GM12874 (cell line): ENCODE results near the gene WFDC12.

Experiments used
- CTCF ChIP-seq: IDR thresholded peaks from 2 replicates; pipeline ENCODE4 v1.5.1; 2011; ENCODE audit warnings: low read depth, mild to moderate bottlenecking, control low read depth, low read length, moderate library complexity; ENCODE audit not compliant: insufficient read depth

The WFDC12 gene

GRCh38 chr20:45153752-45154151 is 29.5 kb upstream of the WFDC12 start:
- no peak for TF ChIP-seq CTCF

DNA sequence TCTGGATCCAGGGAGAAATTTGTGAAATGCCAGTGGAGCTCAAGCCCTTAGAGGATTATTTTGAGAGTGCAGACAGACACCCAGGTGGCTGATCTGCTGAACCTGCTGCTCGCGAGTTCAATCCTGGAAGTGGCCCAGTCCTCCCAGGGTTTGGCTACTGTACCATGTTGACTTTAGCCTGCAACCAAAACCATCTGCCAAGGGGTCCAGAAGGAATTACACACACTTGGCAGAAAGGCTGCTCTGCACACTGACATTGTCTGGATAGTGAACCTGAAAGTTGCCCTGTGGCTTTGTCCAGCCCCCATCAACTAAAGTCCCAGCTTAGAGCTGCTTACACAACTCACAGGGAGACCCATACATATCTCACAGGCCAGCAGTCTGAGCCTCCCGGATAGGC is 28.9 kb upstream of the WFDC12 start:
- TF ChIP-seq CTCF: no peak

DNA sequence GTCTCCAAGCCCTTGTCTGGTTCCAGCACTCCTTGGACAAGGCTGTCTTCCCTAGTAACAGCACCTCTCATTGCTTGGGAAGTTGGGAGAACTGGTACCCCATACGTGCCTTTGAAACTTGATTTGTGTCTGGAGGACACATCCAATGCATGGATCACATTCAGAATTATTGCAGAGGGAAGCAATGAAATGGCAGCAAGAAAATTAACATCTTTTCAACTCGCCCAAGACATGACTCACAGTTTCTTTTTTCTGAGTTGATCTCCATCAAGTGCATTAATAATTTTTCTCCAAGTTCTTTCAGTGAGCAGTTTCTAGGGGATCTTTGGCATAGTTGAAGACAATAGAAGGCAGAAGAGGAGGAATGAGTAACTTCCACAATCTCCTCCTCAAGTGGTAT is 28.1 kb upstream of the WFDC12 start:
- TF ChIP-seq CTCF: no peak

DNA sequence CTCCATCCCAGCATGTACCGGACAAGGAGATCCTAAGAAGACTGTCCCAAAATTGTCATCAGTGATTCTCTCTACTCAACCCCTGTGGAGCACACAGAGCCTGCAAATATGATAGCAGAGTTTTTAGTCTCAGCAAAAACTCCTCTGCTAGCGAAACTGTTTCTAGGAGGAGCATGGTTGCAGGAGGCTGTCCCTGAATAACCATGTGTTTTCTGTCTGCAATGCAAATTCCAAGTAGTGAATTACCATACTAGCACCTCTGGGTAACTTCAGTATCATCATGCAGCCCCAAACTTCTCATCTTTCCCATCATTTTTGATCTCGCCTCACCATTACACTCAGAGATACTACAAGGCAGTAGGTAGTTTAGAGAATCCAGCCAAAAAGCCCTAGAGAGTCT is 24.8 kb upstream of the WFDC12 start:
- no peak for TF ChIP-seq CTCF

DNA sequence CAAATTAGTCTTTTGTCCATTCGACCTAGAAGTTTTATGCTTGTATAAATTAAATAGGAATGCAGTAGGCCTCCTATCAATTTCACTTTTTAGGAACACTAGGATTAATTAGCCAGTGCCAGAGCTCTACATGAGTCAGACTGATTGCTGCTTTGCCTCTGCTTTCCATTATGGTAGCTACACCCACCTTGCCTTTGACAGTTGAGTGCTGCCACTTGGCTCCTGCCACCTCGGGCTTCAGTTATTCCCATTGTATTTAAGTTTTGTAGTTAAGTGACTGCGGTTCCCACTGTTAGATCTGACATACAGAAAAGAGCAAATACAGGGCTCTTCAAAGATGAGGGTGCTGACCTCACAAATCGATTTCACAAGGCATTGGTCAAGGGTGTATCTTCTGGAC is 16.6 kb upstream of the WFDC12 start:
- TF ChIP-seq CTCF: no peak

DNA sequence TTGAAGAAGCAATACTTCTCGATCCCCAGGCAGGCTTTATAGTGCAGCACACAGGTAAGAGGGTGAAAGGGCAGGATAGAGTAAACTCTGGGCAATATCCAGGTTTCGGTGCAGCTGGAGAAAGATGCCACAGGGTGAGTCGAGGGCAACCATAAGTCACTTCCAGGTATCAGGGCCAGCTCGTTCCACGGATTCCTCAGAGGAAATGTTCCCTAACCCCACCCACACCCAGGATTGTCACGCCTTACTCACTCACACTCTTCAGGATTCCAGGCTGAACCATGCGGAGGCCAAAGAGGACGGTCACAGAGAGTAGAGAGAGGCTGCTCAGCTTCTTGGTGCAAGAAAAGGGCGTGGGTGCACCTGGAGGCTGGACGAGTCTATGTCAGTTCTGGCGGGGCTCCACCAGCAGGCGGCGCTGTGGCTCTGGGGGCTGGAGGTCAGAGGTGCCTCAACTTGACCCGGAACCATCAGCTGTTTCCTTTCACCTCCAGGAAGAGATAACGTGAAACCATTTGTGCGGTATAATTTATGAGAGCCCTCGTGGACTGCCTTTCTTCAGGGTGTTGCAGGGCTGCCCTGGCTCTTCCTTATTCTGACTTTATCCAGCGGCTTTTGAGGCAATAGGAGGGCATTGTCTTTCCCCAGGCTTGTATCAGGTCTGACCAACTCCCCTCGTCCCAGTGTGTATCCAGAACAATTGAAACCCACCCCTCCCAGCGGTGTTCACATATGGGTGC is 14.5 kb upstream of the WFDC12 start:
- peak; percentile 84 for TF ChIP-seq CTCF

DNA sequence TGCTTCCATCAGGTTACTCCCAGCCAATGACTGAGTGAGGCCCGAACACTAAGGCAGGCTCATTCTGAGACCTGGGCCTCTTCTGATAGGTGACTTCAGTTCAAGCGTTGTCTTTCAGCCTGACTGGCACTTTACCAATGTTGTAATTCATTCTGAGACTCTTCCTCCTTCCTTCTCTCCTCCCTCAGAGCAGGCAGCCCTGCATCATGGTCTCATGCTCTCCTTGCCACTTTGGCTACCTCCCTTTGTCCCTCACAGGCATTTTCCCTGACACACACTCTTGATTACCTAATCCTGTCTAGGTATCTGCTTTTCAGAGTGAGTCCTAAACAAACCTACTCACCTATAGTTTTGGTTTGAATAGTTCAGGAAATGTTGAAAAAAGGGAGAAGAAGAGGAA is 12.6 kb upstream of the WFDC12 start:
- no peak for TF ChIP-seq CTCF
